Stimulated activated CD8-positive, alpha-beta memory T cell treated with anti-CD3 and anti-CD28 coated beads, Interleukin-12 subunit alpha, Interleukin-12 subunit beta, amount 100 ng/mL, for 4 hours (primary cell): ENCODE measurements around the gene ATP9B.

ENCODE experiments used
- DNase-seq: peaks from one replicate; pipeline ENCODE4 v3.0.0-alpha.2; 2020; ENCODE audit warnings: low read depth

The ATP9B gene

GRCh38 chr18:79200546-79201268 is 131.5 kb downstream of the ATP9B start:
- no peak for DNase-seq

- DNase-seq, result no peak
Measured at GRCh38 chr18:79203017-79203605, 133.9 kb downstream of the ATP9B start.

GRCh38 chr18:79204889-79205807 is 136.0 kb downstream of the ATP9B start:
- no peak for DNase-seq

DNA sequence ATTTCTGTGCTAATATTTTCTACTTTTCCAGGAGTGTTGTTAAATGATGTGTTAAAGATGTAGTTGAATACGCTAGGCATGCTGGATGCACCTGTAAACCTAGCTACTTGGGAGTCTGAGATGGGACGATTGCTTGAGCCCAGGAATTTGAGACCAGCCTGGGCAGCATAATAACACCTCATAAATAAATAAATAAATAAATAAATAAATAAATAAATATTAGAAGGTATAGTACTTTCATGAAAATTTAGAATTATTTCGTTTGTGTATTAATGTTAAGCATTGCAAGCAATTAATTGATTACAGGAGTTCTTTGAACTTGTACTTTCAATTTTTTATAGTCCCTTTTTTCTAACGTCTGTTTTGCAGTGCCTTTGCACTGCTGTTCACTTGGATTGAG is 137.2 kb downstream of the ATP9B start:
- DNase-seq, result no peak

- DNase-seq, result no peak
Measured at GRCh38 chr18:79208906-79209305, 139.7 kb downstream of the ATP9B start.

GRCh38 chr18:79210002-79210910 is 141.1 kb downstream of the ATP9B start:
- no peak for DNase-seq

DNA sequence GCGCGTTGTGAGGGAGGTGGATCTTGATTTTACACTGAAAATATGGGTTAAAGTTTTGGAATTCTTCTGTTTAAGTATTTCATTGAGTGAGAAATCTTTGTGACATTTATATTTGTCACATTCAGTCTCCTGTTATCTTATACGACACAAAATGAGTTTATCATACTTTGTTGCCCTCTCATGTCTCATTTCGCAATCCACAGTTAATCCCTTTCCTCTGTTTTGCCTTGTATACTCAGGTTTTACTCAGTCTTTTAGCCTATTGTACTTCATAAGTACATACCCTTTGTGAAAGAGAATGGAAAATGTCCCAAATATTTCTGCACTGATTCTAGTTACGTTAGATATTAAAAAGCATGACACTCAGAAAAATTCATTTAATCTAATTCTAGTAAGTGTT is 142.7 kb downstream of the ATP9B start:
- DNase-seq, result no peak

- no peak for DNase-seq
Measured at GRCh38 chr18:79214056-79214455, 144.9 kb downstream of the ATP9B start.

DNA sequence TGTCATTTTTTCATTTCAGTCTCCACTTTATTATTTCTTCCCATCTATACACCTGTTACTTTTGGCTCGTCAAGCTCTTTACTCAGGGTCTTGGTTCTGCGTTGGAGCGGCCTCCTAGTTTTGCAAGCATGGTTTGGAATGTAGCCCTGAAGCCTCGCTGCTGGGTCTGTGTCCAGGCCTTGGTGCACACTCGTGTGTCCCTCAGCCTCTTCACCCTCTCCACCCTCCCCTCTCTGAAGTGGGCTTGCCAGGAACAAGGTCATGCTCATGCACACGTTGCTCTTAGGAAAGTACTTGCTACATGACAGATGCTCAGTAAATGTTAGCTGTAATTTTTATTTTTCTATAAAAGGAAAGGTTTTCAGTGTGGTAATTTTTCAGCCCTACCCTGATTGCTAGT is 147.0 kb downstream of the ATP9B start:
- DNase-seq, result no peak

DNA sequence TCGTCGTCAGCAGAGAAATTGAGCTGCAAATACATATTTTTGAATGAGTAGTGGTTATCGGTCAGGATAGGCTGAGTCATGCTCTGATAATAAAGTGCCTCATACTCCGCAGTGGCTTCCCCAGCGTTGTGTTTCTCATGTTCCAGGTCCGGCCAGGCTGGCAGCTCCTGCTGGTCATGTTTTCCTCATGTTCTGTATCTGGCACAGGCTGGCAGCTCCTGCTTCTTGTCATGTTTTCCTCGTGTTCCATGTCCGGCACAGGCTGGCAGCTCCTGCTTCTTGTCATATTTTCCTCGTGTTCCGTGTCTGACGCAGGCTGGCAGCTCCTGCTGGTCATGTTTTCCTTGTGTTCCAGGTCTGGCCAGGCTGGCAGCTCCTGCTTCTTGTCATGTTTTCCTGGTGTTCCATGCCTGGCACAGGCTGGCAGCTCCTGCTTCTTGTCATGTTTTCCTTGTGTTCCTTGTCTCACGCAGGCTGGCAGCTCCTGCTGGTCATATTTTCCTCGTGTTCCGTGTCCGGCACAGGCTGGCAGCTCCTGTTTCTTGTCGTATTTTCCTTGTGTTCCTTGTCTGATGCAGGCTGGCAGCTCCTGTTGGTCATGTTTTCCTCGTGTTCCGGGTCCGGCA is 148.9 kb downstream of the ATP9B start:
- no peak for DNase-seq

- DNase-seq, result no peak
Measured at GRCh38 chr18:79218605-79219190, 149.5 kb downstream of the ATP9B start.

GRCh38 chr18:79221136-79221535 is 151.9 kb downstream of the ATP9B start:
- no peak for DNase-seq

- no peak for DNase-seq
Measured at GRCh38 chr18:79222790-79223189, 153.6 kb downstream of the ATP9B start.

GRCh38 chr18:79223431-79223830 is 154.2 kb downstream of the ATP9B start:
- DNase-seq, result no peak

DNA sequence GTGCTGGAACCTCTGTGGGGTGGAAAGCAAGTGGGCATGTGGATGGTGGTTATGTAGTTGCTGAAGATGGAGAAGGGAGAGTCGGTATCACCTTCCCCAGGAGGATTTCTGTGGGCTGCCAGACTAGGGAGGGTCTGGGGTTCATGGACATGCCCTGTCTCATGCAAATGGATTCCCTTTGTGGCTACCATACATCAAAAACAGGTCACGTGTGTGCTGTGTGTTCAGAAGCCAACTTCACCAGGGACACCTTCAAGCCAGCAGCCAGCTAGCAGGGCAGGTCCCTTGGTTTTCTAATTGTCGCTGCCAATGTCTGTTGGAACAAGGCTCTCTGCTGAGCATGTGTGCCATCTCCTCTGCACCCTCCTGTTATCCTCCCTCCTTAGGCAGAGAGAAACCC is 155.2 kb downstream of the ATP9B start:
- DNase-seq, result no peak

- no peak for DNase-seq
Measured at GRCh38 chr18:79227621-79228020, 158.4 kb downstream of the ATP9B start.

DNA sequence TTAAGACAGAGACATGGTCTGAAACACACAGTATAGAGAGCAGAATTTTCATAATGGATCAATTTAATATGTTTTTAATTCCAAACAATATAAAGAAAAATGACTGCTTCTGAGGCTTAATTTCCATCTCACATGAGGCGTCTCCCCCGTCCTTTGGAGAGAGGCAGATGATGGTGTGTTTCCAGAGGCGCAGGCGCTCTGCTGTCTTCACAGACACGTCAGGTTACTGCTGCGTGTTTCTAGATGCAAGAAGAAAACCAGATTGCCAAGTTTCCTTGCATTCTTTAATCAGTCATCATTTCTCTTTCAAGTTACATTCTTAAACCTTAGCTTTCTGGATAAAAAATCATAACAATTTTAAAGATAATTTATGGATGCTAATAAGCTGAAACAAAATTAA is 160.2 kb downstream of the ATP9B start:
- no peak for DNase-seq

DNA sequence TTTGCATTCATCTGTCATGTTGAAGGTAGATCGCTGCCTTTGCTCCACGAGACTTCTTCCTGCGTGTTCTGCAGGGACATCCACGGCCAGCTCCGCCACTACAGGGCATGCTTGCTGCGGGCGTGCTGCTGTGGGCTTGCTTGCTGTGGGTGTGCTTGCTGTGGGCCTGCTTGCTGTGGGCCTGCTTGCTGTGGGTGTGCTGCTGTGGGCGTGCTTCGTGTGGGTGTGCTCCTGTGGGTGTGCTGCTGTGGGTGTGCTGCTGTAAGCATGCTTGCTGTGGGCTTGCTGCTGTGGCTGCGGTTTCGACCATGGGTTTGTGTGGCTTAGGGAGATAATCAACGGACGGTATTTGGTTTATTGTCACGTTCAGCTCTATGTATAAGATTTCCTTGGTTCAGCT is 165.2 kb downstream of the ATP9B start:
- DNase-seq, result no peak

DNA sequence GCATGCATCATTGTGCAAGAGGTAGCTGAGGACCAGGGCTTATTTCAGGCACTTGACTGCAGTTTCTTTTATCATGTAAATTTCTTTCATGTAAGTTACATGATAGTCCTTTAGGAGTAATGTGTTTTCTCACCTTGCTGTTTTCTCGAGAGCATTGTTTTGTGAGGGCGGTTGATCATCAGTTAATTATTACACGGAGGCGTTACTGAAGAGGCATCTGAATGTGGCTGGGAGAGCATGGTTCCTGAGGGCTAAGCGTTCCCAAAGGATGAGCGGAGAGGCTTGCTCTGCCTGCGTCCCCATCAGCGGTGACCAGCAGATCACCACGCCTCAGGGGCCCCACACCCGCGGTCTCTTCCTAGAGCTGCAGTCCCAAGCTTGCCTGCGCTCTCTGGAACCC is 170.4 kb downstream of the ATP9B start:
- no peak for DNase-seq

- DNase-seq, result no peak
Measured at GRCh38 chr18:79241755-79242154, 172.6 kb downstream of the ATP9B start.

- no peak for DNase-seq
Measured at GRCh38 chr18:79242246-79242645, 173.1 kb downstream of the ATP9B start.
